Ishikawa (cell line): ENCODE data around the gene USP20.

Source experiments
- EP300 ChIP-seq: IDR thresholded peaks from 2 replicates; pipeline ENCODE4 v1.6.1; 2012; ENCODE audit warnings: borderline replicate concordance
- RAD21 ChIP-seq: IDR thresholded peaks from 2 replicates; pipeline ENCODE4 v1.6.1; 2012; ENCODE audit warnings: low read depth
- TCF12 ChIP-seq: IDR thresholded peaks from 2 replicates; pipeline ENCODE4 v1.6.1; 2012; ENCODE audit warnings: low read depth
- TEAD4 ChIP-seq: IDR thresholded peaks from 2 replicates; pipeline ENCODE4 v1.6.1; 2012
- ZBTB7A ChIP-seq: IDR thresholded peaks from 2 replicates; pipeline ENCODE4 v1.6.1; 2012; ENCODE audit warnings: low read depth
- TF ChIP-seq, protein P1 (sequence below): IDR thresholded peaks from 2 replicates; pipeline ENCODE4 v1.6.1; 2012
- TF ChIP-seq, protein P2 (sequence below): IDR thresholded peaks from 2 replicates; pipeline ENCODE4 v1.6.1; 2012; ENCODE audit warnings: low read depth, mild to moderate bottlenecking

DNA sequence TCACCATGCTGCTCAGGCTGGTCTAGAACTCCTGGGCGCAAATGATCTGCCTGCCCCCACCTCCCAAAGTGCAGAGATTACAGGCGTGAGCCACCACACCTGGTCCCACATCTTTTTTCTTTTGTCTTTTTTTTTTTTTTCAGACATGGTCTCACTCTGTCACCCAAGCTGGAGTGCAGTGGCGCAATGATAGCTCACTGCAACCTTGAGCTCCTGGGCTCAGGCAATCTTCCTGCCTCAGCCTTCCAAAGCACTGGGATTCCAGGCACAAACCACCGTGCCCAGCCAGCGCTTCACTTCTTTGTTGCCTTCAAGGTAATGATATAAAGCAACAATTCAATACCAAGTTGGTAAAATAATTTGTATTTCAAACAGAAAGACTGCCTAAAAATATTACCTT lies 78.8 kb downstream of the USP20 start:
- TF ChIP-seq EP300, result no peak
- no peak for TF ChIP-seq TEAD4
- TF ChIP-seq RAD21, result no peak
- TF ChIP-seq, protein P1, sequence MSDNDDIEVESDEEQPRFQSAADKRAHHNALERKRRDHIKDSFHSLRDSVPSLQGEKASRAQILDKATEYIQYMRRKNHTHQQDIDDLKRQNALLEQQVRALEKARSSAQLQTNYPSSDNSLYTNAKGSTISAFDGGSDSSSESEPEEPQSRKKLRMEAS, result no peak
- TF ChIP-seq, protein P2, sequence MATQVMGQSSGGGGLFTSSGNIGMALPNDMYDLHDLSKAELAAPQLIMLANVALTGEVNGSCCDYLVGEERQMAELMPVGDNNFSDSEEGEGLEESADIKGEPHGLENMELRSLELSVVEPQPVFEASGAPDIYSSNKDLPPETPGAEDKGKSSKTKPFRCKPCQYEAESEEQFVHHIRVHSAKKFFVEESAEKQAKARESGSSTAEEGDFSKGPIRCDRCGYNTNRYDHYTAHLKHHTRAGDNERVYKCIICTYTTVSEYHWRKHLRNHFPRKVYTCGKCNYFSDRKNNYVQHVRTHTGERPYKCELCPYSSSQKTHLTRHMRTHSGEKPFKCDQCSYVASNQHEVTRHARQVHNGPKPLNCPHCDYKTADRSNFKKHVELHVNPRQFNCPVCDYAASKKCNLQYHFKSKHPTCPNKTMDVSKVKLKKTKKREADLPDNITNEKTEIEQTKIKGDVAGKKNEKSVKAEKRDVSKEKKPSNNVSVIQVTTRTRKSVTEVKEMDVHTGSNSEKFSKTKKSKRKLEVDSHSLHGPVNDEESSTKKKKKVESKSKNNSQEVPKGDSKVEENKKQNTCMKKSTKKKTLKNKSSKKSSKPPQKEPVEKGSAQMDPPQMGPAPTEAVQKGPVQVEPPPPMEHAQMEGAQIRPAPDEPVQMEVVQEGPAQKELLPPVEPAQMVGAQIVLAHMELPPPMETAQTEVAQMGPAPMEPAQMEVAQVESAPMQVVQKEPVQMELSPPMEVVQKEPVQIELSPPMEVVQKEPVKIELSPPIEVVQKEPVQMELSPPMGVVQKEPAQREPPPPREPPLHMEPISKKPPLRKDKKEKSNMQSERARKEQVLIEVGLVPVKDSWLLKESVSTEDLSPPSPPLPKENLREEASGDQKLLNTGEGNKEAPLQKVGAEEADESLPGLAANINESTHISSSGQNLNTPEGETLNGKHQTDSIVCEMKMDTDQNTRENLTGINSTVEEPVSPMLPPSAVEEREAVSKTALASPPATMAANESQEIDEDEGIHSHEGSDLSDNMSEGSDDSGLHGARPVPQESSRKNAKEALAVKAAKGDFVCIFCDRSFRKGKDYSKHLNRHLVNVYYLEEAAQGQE, result no peak
- no peak for TF ChIP-seq TCF12
- no peak for TF ChIP-seq ZBTB7A
